ENCODE measurements around the gene SFXN2.

GRCh38 chr10:102668326-102669107, 45.9 kb upstream of the SFXN2 start:
- TF ChIP-seq CTCF (IDR thresholded peaks at IDR 0.05) (no peak), ZNF138 (CRISPR knock-in tag; conservative IDR thresholded peaks at IDR 0.05) (no peak), ETV6 (CRISPR knock-in tag; IDR thresholded peaks at IDR 0.05) (no peak), SP1 (CRISPR knock-in tag; conservative IDR thresholded peaks at IDR 0.05) (no peak)
